Neural crest cell (in vitro differentiated cells): ENCODE results near the gene GLCE. TPM values are rescaled to one million over a fixed set of nuclear protein-coding genes. Genes with fewer than 3 reads are reported as not detected.

Experiments
- DNase-seq: peaks from one replicate; pipeline ENCODE4 v3.0.0; 2021; ENCODE audit warnings: low read depth, mixed read lengths, low spot score
- H3K27ac Mint-ChIP-seq: one replicate; pipeline ENCODE4 v1.8.0; 2021; ENCODE audit warnings: mild to moderate bottlenecking, mixed read lengths; ENCODE audit not compliant: unreplicated experiment
- H3K27me3 Mint-ChIP-seq: 2 replicates; pipeline ENCODE4 v1.8.0; 2021; ENCODE audit warnings: low read depth, mild to moderate bottlenecking, mixed read lengths
- H3K36me3 Mint-ChIP-seq: 2 replicates; pipeline ENCODE4 v1.8.0; 2021; ENCODE audit warnings: low read depth, mild to moderate bottlenecking, mixed read lengths
- H3K4me1 Mint-ChIP-seq: 2 replicates; pipeline ENCODE4 v1.8.0; 2021; ENCODE audit warnings: mixed read lengths
- H3K4me3 Mint-ChIP-seq: one replicate; pipeline ENCODE4 v1.8.0; 2021; ENCODE audit warnings: mild to moderate bottlenecking, mixed read lengths
- H3K9me3 Mint-ChIP-seq: 2 replicates; pipeline ENCODE4 v1.8.0; 2021; ENCODE audit warnings: mixed read lengths
- total RNA-seq: library from RNA; stranded (reverse); gene quantifications from 2 replicates; pipeline ENCODE4 v1.2.1, GENCODE V29; 2021
- TF ChIP-seq, protein P1 (sequence below): fragments of 200-600 bp; sonication (generic); conservative IDR thresholded peaks from 2 replicates; pipeline ENCODE4 v1.5.0; 2021; ENCODE audit warnings: antibody characterized with exemption, mild to moderate bottlenecking

Gene GLCE
- total RNA-seq, 1 donor from 2014 or later: 17.8 TPM

DNA sequence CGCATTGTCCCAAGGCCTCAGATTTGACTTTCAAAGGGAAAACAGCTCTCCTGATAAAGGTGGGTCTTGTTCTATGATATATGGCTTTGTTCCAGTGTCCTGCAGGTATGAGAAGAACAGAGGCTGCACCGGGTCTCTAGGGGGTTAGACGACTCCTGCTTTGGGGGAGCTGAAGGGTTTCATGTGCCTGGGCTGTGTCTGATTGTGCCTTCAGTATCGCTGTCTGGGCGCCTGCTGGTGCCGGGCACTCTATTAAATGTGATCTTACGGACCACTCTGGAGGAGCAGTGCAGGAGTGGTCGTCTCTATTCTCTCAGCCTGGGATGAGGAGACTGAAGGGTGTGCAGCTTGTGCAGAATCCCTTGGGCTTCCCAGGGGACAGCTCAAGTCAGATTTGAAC lies 154.3 kb downstream of the GLCE start:
- TF ChIP-seq, protein P1, sequence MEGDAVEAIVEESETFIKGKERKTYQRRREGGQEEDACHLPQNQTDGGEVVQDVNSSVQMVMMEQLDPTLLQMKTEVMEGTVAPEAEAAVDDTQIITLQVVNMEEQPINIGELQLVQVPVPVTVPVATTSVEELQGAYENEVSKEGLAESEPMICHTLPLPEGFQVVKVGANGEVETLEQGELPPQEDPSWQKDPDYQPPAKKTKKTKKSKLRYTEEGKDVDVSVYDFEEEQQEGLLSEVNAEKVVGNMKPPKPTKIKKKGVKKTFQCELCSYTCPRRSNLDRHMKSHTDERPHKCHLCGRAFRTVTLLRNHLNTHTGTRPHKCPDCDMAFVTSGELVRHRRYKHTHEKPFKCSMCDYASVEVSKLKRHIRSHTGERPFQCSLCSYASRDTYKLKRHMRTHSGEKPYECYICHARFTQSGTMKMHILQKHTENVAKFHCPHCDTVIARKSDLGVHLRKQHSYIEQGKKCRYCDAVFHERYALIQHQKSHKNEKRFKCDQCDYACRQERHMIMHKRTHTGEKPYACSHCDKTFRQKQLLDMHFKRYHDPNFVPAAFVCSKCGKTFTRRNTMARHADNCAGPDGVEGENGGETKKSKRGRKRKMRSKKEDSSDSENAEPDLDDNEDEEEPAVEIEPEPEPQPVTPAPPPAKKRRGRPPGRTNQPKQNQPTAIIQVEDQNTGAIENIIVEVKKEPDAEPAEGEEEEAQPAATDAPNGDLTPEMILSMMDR: no peak
- Mint-ChIP-seq H3K4me3 (no peak overlapping the region), H3K27me3 (no peaks in the 10 kb centered on the region), H3K27ac (peak overlapping the region; percentile 83), H3K36me3 (no peaks in the 10 kb centered on the region), H3K4me1 (no peaks in the 10 kb centered on the region), H3K9me3 (no peaks in the 10 kb centered on the region)
- no peak for DNase-seq

GRCh38 chr15:69315402-69316110 lies 155.1 kb downstream of the GLCE start:
- H3K9me3 Mint-ChIP-seq: no peaks in the 10 kb centered on the region
- H3K27ac Mint-ChIP-seq: no peak overlapping the region
- H3K36me3 Mint-ChIP-seq: no peaks in the 10 kb centered on the region
- H3K4me3 Mint-ChIP-seq: no peak overlapping the region
- no peaks in the 10 kb centered on the region for H3K4me1 Mint-ChIP-seq
- no peaks in the 10 kb centered on the region for H3K27me3 Mint-ChIP-seq
- TF ChIP-seq, protein P1: no peak
- no peak for DNase-seq

DNA sequence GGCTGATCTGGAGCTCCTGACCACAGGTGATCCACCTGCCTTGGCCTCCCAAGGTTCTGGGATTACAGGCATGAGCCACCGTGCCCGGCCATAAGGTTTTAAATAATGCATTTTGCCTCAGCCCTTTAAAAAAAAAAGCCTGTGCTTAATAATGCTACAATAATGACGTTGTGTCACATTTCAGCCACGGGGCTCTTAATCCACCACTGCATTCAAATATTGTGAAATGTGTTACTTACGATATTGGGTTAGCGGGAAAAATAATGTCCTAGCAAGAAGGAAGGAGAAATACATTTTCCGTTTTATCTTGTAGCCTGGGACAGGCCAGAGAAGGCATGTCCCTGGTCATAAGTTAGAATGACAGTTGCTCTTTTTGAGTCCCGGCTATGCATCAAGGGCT lies 155.9 kb downstream of the GLCE start:
- no peaks in the 10 kb centered on the region for H3K27me3 Mint-ChIP-seq

GRCh38 chr15:69317392-69317841 lies 157.0 kb downstream of the GLCE start:
- TF ChIP-seq, protein P1: no peak
- Mint-ChIP-seq H3K27me3 (no peaks in the 10 kb centered on the region), H3K36me3 (no peaks in the 10 kb centered on the region), H3K27ac (peak overlapping the region; percentile 75), H3K4me3 (no peak overlapping the region), H3K4me1 (no peaks in the 10 kb centered on the region), H3K9me3 (no peaks in the 10 kb centered on the region)
- no peak for DNase-seq

More for the DNA sequence above, 155.9 kb downstream of the GLCE start:
- H3K4me3 Mint-ChIP-seq: no peak overlapping the region
- TF ChIP-seq, protein P1: no peak
- H3K36me3 Mint-ChIP-seq: no peaks in the 10 kb centered on the region
- no peaks in the 10 kb centered on the region for H3K9me3 Mint-ChIP-seq
- H3K27ac Mint-ChIP-seq: no peak overlapping the region
- no peak for DNase-seq
- H3K4me1 Mint-ChIP-seq: no peaks in the 10 kb centered on the region

GRCh38 chr15:69318033-69318432 lies 157.6 kb downstream of the GLCE start:
- Mint-ChIP-seq H3K36me3 (no peaks in the 10 kb centered on the region), H3K27ac (no peak overlapping the region), H3K4me1 (no peaks in the 10 kb centered on the region), H3K9me3 (no peaks in the 10 kb centered on the region), H3K27me3 (no peaks in the 10 kb centered on the region), H3K4me3 (no peak overlapping the region)
- TF ChIP-seq, protein P1: no peak
- no peak for DNase-seq
